NB4 (cell line): Measurements from ENCODE around the gene ATF7IP2.

Experiments
- MAX ChIP-seq: IDR thresholded peaks from 2 replicates; pipeline ENCODE4 v1.6.1; 2011; ENCODE audit warnings: low read depth, low read length
- MYC ChIP-seq: IDR thresholded peaks from 2 replicates; pipeline ENCODE4 v1.6.1; 2011; ENCODE audit warnings: low read depth, low read length
- POLR2A ChIP-seq: IDR thresholded peaks from 2 replicates; pipeline ENCODE4 v1.6.1; 2011; ENCODE audit warnings: mild to moderate bottlenecking; ENCODE audit not compliant: insufficient read length; ENCODE audit errors: extremely low read depth
- TF ChIP-seq, protein P1 (sequence below): IDR thresholded peaks from one replicate; pipeline ENCODE4 v1.5.1; 2012; ENCODE audit warnings: low read depth, low read length

GRCh38 chr16:10520869-10521578 is 135.2 kb downstream of the ATF7IP2 start:
- TF ChIP-seq, protein P1, sequence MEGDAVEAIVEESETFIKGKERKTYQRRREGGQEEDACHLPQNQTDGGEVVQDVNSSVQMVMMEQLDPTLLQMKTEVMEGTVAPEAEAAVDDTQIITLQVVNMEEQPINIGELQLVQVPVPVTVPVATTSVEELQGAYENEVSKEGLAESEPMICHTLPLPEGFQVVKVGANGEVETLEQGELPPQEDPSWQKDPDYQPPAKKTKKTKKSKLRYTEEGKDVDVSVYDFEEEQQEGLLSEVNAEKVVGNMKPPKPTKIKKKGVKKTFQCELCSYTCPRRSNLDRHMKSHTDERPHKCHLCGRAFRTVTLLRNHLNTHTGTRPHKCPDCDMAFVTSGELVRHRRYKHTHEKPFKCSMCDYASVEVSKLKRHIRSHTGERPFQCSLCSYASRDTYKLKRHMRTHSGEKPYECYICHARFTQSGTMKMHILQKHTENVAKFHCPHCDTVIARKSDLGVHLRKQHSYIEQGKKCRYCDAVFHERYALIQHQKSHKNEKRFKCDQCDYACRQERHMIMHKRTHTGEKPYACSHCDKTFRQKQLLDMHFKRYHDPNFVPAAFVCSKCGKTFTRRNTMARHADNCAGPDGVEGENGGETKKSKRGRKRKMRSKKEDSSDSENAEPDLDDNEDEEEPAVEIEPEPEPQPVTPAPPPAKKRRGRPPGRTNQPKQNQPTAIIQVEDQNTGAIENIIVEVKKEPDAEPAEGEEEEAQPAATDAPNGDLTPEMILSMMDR, result no peak
- TF ChIP-seq POLR2A (no peak), MAX (no peak), MYC (no peak)
